Muscle of back (tissue), 11 donors: ENCODE measurements around the gene KCTD15. TPM values are rescaled to one million over a fixed set of nuclear protein-coding genes. Genes with fewer than 3 reads are reported as not detected.

Experiments
- DNase-seq, 3 donors: peaks; one replicate each; pipeline versions ENCODE4 v3.0.0 to v3.0.0-alpha.2; 2013
- polyA plus RNA-seq, 10 donors: library from polyadenylated mRNA; unstranded; fragments of 120-200 nt; gene quantifications; one replicate each; pipeline ENCODE4 v1.2.1, GENCODE V29; 2013; ENCODE audit not compliant: insufficient read length in 10 of 10

Gene KCTD15
- polyA plus RNA-seq, 10 donors: 21.1 to 45.6 (median 32.6) TPM

DNA sequence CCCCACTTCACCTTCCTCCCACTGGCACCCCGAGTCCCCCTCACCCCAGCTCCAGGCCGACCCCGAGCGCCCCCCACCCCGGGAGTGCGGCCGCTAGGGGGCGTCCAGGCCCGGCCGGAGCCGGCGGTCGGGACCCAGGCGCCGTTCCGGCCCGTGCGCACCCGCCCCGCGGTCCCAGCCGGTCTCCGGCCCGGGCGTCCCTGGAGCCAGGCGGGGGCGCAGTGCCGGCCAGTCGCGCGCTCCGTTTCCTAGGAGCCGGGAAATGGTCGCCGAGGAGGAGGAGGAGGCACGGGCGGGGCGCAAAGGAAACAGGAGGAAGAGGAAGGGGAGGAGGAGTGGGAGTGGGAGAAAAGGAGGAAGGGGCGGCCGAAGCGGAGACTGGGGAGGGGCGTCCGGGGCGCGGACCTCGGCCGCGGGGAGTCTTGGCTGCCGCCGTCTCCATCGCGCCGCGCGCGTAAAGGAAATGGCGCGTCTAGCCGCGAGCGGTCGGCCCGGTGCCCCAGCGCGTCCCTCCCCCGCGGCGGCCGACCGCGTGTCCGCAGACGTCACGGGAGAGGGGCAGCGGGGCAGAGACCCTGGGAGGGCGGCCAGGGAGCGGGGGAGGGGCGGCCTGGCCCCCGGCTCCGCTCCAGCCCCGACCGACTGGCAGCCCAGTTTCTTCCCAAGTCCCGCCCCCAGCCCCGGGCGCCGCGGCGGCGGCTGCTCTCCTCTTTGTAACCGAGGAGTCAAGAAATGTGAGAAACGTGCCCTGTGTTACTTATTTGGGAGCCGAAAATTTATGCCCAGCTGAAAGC, 1.1 kb upstream of the KCTD15 start:
- peak; percentile 81 to 96 (median 91) for DNase-seq

DNA sequence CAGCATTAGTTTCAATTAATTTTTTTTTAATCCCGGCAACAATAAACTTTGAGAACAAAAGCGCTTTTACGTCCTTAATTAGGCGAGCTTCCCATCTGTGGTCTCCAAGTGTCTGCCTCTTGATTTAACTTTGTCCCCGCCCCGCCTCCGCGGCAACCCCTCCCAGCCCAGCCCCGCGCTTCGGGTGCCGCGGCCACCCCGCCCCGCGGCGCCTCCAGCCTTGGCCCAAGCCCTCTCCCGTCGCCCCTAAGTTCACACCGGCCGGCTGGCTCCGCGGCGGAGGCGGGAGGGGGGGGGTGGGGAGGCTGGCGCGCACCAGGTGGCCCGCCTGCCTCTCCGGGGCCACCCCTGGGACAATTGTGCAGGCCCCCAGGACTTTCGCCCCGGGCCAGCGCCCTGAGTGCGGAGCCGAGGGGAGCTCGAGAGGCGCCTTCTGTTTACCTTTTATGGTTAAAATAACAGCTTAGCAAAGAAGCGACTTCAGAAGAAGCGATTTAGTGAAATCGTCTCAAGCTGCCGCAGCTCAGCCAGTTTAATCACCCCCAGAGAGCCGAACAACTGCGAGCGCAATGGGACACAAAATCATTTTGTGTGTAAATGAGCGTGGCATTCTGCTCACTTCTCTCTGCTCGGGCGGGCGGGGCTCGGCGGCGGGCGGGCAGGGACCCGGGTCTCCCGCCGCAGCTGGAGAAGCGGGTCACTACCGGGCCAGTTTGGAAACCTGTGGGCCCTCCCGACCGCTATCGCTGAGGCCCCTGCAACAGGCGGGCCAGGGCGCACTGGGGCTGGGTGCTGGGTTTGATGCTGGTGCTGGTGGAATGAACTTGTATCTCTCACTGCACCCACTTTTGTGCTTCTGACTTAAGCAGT, 1.4 kb downstream of the KCTD15 start:
- DNase-seq: peak in 2 of 3 donors; percentile 53 to 69

DNA sequence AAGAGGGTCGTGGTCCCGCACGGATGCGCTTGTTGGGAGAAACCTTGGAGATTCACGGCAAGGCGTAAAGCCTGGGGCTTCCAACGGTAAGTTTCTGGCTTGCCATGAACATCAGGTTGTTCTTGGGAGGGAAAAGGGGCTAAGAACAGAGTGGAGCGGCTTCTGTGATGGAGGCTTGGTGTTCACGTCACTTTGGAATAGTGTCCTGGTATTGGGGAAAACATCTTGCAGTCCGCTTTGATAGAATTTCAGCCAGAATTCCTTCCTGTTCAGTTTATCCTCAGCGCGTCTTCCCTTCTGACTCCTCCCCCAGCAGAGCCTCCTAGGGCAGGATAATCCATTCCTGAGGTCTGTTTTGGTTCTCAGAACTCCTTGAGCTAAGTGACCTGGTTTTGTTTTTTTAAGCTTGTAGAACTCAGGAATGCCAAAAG, 2.0 kb downstream of the KCTD15 start:
- peak in 2 of 3 donors; percentile 37 to 64 for DNase-seq

DNA sequence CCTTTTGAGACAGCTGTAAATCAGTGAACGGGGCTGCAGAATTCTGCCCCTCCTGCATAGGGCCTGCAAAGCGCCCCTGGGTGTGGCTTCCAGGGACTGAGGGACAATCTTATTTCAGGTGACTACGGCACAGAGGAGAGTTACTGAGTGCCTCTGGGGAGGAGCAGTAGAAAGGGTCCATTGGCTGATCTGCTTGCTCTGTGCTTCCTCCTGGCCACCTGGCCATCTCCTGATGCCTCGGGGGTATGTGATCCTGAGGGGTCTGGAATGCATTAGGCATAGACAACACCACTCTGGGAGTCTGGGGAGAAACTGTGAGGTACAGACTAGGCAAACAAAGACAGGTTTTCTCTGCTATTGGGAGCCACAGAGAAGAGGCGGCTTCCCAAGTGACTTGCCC, 2.8 kb downstream of the KCTD15 start:
- DNase-seq: no peak

DNA sequence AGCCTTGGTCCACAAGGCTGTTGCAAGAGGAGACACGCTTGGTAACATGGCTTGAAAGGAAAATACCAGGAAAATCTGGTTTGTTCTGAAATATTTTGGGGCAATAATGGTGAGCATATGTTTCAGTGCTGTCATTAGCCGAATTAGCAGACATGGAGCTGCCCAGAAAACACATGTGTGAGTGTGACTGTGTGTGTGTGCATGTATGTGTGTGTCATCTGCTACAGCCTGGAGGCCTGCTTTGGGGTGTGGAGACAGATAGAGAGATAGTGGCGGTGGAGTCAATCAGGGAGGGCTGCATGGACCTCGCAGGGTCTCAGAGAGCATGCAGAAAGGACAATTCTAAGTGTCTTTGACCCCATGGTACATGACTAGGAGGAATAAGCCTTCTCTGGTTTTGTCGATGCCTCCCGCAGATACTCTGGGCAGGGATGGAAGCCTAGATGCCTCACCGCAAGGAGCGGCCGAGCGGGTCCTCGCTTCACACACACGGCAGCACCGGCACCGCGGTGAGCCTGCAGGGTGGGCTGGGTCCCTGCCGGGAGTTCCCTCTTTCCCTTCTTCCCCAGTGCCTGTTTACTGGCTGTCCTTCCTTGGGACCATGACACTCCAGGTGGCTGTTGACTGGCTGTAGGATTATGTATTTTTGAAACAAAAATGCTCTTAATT, 3.5 kb downstream of the KCTD15 start:
- DNase-seq: no peak

DNA sequence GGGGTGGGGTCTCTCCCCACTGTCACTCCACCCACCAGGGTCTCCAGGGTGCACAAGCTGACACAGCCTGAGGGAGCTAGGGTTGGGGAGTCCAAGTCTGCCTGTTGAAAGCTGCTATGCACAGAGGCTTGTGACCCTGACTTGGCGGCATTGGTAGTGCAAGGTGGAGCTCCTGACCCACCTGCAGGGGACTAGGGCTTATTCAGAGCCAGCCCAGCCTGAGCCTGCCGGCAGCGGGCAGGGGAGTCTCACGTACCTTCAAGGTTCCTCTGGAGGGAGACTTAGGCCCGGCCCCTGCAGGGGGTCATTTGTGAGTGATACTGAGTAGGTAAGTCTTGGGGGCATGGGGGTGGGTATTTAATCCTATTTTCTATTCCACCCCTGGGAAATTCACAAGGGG, 4.7 kb downstream of the KCTD15 start:
- no peak for DNase-seq

DNA sequence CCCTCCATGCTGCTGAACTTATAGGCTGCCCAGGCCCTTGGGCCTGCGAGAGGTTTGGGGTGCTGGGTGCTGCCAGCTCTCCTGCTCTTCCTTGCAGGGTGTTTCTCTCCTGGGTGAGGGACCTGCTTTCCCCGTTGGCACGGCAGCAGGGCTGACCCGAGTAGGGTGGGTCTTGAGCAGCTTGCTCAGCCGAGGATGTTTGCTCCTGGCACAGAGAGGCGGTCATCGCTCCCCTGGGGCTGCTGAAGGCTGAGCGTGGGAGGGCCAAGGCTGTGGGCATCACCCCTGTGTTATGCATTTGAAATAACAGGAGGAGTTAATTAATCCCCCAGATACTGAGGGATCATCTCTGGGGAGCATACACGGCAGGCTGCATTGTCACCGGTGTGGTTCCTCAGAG, 5.3 kb downstream of the KCTD15 start:
- no peak for DNase-seq

DNA sequence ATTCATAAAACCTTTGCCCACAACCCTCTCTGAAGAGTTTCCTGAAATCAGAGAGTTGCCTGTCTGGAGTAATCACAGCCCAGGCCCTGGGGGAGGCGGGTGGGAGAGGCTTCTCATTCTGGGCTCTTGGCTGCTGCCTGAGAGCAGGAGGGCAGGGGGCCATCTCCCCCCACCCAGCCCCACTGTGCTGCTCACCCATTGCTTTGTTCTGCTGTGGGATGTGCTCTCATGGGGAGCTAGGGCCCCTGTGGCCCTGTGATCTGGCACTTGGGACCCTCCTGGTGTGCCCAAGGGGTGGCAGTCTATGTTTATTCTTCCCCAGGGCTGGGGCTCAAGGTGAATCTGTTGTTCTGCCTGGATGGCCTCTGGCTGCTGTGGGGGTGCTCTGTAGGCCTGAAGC, 6.1 kb downstream of the KCTD15 start:
- no peak for DNase-seq

DNA sequence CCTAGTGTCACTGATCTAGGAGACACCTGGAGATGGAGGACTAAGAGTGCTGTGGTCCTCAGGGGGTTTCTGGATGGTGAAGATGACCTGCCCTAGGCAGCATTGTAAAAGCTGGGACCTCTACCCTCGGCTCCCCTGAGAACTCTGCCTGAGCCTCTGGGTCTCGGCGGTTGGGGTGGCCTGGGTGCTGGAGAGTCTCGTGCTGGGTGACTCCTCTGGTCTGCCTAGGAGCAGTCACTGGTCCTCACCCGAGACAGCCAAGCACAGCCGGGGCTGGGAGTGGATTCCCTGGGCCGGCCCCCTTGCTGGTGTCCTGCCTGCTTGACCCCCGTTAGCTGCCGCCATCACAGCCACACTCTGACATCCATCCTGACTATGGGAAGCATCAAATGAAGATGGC, 6.7 kb downstream of the KCTD15 start:
- no peak for DNase-seq

DNA sequence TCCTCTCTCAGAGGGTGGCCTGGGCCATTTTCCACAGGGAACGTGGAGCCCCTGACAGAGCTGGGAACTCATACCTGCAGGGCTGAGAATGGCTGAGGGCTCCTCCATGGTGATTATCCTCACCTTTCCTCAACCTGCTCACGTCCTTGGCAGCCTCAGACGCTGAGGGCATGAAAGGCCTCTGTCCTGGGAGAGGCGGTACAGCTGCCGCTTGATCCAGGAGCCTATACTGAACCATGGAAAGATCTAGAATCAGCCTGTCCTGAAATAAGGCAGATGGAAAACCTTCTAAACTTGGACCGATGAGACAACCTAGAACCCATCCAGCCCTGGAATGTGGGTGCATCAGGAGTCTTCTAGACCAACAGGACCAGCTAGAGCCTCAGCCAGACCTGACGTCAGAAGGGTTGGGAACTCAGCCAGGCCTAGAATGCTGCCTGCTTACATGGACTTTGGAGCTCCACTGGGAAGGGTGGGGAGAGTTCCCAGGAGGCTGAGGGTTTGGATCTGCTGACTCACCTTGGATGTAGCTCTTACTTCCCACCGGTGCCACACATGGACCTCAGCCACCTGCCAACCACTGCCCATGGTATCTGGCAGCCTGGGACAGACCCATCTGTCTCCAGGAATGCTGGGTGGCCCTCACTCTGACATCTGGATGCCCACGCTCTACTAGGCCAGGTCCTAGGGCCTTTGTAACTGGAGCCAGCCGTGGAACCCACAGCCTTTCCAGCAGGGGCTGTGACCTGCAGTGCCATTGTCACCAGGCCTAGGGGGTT, 7.5 kb downstream of the KCTD15 start:
- DNase-seq: peak; percentile 30 to 45 (median 43)

DNA sequence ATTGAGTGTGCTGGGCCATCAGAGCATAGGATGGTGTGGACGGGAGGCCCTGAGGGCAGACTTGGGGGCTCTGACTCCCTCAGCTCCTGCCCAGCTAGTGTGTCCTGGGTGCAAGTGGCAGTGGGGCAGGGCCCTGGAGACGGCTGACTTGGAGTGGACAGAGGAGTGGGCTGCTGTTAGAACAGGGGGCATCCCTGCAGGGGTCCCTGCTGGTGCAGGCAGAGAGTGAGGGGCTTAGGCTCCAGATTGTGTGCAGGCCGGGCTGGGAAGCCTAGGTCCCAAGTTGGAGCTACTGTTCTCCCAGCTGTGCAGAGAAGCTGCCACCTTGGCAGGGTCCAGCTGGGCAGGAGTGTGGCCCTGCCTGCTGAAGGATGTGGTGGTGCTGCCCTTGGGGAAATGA, 8.6 kb downstream of the KCTD15 start:
- DNase-seq: no peak

DNA sequence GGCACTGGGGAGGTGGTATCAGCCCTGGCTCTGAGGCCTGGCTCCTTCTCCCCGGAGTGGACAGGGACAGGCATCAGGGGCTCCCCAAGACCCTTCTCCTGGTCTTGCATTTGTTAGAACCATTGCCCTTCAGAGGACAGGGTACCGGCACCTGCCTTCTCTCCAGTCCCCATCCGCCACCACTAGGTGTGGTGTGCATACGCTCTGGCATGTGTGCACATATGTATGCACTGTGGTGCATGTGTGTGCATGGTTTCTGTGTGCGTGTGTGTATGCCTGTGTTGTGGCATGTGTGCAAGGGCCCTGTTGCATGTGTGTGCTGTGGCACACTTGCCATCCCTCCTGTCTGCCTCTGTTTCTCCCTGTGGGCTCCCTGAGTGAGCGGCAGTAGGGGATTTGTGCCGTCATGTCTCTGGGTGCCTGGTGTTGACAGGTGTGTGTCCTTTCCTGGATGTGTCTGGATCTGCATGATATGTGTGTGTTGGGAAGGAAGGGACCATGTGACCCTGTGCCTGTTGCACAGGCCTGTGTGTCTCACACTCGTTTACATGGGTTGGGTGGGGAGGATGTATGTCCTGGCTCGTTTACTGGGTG, 9.3 kb downstream of the KCTD15 start:
- DNase-seq: no peak

DNA sequence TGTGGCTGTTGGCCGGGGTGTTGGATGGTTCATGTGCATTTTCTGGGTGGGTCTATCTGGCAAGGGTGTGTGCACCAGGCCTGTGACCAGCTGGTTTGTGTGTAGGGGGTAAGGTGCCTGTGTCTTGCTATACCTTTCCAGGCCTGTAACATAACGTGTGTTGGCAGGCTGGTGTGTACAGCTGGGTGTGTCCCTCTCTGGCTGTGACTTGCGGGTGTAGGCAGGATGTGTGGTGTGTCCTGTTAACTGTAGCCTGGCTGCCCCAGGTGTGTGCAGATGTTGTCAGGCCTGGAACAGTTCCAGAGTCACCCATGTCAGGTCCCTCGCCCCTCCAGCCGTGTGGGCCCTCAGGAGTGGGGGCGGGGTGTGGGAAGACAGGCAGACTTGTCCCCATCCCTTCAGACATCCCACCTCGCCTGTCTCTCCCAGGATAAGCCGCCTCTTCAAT, 9.8 kb downstream of the KCTD15 start:
- DNase-seq: no peak

DNA sequence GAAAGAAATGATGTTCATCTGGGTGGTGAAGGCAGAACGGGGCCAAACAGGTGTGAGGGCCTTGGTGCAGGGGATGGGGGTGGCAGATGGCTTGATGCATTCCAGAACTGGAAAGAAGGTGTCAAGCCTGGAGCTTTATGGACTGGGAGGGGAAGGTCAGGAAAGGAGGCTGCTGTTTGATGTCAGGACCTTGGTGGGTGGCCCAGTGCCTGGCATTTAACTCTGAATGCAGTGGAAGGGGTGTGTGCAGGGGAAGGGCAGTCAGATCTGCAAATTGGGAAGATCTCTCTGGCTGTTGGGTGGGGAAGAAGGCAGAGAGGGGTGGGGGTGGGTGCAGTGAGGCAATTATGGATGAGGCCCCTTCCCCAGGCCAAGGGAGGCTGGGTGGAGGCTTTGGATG, 11.7 kb downstream of the KCTD15 start:
- DNase-seq: no peak

DNA sequence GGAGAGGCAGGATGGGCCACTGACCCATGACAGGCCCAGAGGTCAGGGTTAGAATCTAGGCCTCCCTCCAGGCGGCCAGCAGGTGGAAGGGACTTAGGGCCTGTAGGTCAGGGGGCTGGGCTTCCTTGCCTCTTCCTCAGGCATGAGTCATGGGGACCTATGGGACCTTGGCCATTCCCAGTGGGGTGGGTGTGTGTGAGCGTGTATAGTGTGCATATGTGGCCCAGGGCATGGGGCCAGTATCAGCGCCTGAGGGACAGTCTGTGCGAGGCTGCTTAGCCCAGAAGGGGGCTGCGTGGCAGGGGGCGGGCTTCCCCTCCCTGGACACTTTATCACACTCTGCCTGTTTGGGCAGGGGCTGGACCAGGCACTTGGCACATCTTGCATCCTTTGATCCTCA, 13.3 kb downstream of the KCTD15 start:
- DNase-seq: no peak

DNA sequence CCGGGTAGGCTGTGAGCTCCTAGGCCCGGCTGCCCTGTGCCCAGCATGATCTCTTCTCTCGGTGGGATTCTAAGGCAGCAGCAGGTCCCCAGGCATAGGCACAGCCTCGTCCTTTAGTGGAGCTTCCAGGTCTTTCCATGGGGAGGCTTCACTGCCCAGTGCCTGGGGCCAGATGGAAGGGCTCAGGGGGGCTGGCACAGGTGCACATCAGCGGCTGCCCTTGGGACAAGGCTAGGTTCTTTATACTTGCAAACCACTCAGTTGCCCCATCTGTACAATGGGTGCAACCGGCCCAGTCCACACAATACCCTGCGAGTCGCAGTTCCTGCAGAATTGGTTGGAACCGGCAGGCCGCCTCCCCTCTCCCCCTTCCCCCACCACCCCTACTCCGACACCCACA, 14.2 kb downstream of the KCTD15 start:
- DNase-seq: no peak

DNA sequence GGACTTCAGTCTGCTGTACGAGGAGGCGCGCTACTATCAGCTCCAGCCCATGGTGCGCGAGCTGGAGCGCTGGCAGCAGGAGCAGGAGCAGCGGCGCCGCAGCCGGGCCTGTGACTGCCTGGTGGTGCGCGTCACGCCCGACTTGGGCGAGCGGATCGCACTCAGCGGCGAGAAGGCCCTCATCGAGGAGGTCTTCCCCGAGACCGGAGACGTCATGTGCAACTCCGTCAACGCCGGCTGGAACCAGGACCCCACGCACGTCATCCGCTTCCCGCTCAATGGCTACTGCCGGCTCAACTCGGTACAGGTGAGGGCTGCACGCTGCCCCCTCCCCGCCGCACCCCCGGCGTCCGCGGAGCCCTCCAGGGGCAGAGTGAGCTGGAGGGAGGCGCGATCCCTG, 14.6 kb downstream of the KCTD15 start:
- DNase-seq: no peak

DNA sequence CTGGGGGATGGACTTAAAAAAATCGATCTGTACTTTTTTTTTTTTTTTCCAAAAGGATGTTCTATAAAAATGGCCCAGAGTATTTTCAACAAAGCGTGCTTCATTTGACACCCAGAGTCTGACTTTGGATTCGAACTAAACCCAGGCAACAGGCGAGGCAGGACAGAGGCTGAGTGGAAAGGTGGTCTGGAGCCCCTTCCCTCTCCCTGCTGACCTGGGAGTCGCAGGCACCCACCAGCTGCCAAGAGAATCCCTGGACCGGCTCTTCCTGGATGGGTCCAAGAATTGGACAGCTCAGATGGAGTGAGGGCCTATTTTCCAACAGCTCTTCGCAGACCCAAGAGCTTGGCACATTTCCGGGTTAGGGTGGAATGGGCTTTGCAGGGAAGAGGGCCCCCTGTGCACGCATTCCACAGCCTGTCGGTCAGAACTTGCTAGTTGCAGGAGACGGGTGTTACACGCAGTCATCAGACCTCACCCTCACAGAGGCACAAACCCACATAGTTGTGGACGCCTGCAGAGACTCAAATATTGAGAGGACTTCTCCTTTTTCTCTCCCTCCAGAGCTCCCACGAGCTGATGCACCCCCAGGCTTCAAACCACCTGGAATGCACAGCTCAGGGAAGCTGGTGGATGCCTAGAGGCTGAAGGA, 15.2 kb downstream of the KCTD15 start:
- DNase-seq: no peak

DNA sequence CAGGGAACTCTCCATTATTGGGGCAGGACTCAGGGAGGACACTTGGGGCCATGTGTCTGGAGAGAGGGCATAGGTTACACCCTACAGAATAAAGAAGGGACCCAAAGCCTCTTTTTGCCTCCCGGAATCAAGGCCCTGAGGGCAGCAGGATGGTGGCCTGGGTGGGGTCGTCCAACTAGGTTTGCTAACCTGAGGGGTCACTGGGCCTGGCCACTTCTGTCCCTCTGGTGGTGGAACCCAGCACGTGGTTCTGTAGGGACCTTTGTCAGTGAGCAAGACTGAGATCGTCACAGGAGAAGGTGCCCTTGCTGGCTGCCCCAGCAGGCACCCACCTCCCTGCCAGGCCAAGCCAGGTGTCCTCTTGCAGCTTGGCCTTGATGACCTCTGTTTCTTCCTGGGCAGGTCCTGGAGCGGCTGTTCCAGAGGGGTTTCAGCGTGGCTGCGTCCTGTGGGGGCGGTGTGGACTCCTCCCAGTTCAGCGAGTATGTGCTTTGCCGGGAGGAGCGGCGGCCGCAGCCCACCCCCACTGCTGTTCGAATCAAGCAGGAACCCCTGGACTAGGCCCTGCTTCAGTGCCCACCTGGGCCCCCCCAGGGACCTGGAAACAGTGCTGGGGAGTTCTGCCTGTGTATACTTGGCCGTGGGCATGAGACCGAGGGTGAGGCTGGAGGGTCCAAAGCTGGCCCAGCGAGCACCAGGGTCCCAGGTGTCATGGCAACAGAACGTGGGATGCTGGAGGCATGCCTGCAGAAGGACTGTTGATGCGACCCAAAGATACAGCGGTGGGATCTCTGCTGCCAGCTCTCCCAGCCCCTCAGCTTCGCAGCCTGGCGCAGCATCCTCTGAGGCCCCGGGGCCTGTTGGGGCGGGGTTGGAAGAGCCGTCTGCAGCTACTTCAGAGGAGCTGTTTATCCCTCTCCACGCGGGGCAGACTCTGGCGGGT, 16.0 kb downstream of the KCTD15 start:
- no peak for DNase-seq
